Stimulated activated memory B cell treated with anti-CD40 and anti-IgM and Interleukin-4, amounts not matched to agents 10 μg/mL and 1 μg/mL and 100 μg/mL, for 72 hours (primary cell): ENCODE results near the gene SLC30A3.

Source experiments
- ATAC-seq: fragments of 150-1000 bp; cut with Tn5 transposase; 2 replicates; pipeline ENCODE4 v1.10.0; 2021
- H3K27ac Mint-ChIP-seq: one replicate; pipeline ENCODE4 v1.8.0; 2022; ENCODE audit warnings: mild to moderate bottlenecking, mixed read lengths
- H3K27me3 Mint-ChIP-seq: one replicate; pipeline ENCODE4 v1.8.0; 2022; ENCODE audit warnings: mixed read lengths
- H3K36me3 Mint-ChIP-seq: one replicate; pipeline ENCODE4 v1.8.0; 2022; ENCODE audit warnings: mixed read lengths
- H3K4me1 Mint-ChIP-seq: one replicate; pipeline ENCODE4 v1.8.0; 2022; ENCODE audit warnings: mixed read lengths
- H3K4me3 Mint-ChIP-seq: one replicate; pipeline ENCODE4 v1.8.0; 2022; ENCODE audit warnings: mild to moderate bottlenecking, moderate library complexity, mixed read lengths
- H3K9me3 Mint-ChIP-seq: one replicate; pipeline ENCODE4 v1.8.0; 2022; ENCODE audit warnings: mixed read lengths

Gene SLC30A3

GRCh38 chr2:27214941-27215340, 47.9 kb downstream of the SLC30A3 start:
- H3K27ac Mint-ChIP-seq: no peak overlapping the region
- peaks cover 56% of the 10 kb centered on the region for H3K4me1 Mint-ChIP-seq
- no peak overlapping the region for H3K4me3 Mint-ChIP-seq
- no peaks in the 10 kb centered on the region for H3K27me3 Mint-ChIP-seq
- no peak for ATAC-seq
- no peaks in the 10 kb centered on the region for H3K9me3 Mint-ChIP-seq
- H3K36me3 Mint-ChIP-seq: peaks cover 16% of the 10 kb centered on the region

- H3K9me3 Mint-ChIP-seq: no peaks in the 10 kb centered on the region
- H3K36me3 Mint-ChIP-seq: peaks cover 27% of the 10 kb centered on the region
- peak overlapping the region; percentile 100 for H3K27ac Mint-ChIP-seq
- H3K4me3 Mint-ChIP-seq: peak overlapping the region; percentile 100
- peaks cover 53% of the 10 kb centered on the region for H3K4me1 Mint-ChIP-seq
- no peaks in the 10 kb centered on the region for H3K27me3 Mint-ChIP-seq
- peak; percentile 67 for ATAC-seq
Measured at GRCh38 chr2:27212626-27213471, 50.0 kb downstream of the SLC30A3 start.

GRCh38 chr2:27211943-27212625, 50.8 kb downstream of the SLC30A3 start, which contains the start of the genes ATRAID and SLC5A6:
Gene ATRAID, plus strand, starts transcription at chr2:27212041. Its CDS starts 328 bp downstream, at chr2:27212369.
Gene SLC5A6, minus strand, starts transcription at chr2:27212268. Its CDS starts 4,618 bp downstream, at chr2:27207650.
- Mint-ChIP-seq H3K27me3 (no peaks in the 10 kb centered on the region), H3K4me1 (peaks cover 45% of the 10 kb centered on the region), H3K4me3 (peak within 1 kb of the TSS; percentile 100), H3K36me3 (peaks cover 31% of the 10 kb centered on the region), H3K27ac (peak within 1 kb of the TSS; percentile 100), H3K9me3 (no peaks in the 10 kb centered on the region)
- ATAC-seq: peak; percentile 97

- Mint-ChIP-seq H3K27ac (peak overlapping the region; percentile 100), H3K36me3 (peaks cover 32% of the 10 kb centered on the region), H3K4me3 (peak overlapping the region; percentile 100), H3K4me1 (peaks cover 38% of the 10 kb centered on the region), H3K27me3 (no peaks in the 10 kb centered on the region), H3K9me3 (no peaks in the 10 kb centered on the region)
- peak; percentile 2 for ATAC-seq
Measured at GRCh38 chr2:27211241-27211942, 51.5 kb downstream of the SLC30A3 start.

GRCh38 chr2:27209621-27210401, 53.0 kb downstream of the SLC30A3 start:
- Mint-ChIP-seq H3K4me3 (peak overlapping the region; percentile 15), H3K4me1 (peaks cover 31% of the 10 kb centered on the region), H3K9me3 (no peaks in the 10 kb centered on the region), H3K27ac (peak overlapping the region; percentile 62), H3K27me3 (no peaks in the 10 kb centered on the region), H3K36me3 (peaks cover 40% of the 10 kb centered on the region)
- ATAC-seq: no peak

GRCh38 chr2:27208486-27209050, 54.3 kb downstream of the SLC30A3 start:
- Mint-ChIP-seq H3K4me3 (no peak overlapping the region), H3K9me3 (no peaks in the 10 kb centered on the region), H3K36me3 (peaks cover 46% of the 10 kb centered on the region), H3K27me3 (no peaks in the 10 kb centered on the region), H3K4me1 (peaks cover 27% of the 10 kb centered on the region), H3K27ac (no peak overlapping the region)
- ATAC-seq: no peak

- Mint-ChIP-seq H3K27ac (no peak overlapping the region), H3K9me3 (no peaks in the 10 kb centered on the region), H3K27me3 (no peaks in the 10 kb centered on the region), H3K4me1 (peaks cover 15% of the 10 kb centered on the region), H3K4me3 (no peak overlapping the region), H3K36me3 (peaks cover 64% of the 10 kb centered on the region)
- ATAC-seq: no peak
Measured at GRCh38 chr2:27206346-27206745, 56.5 kb downstream of the SLC30A3 start.

GRCh38 chr2:27205206-27205605, 57.6 kb downstream of the SLC30A3 start:
- Mint-ChIP-seq H3K27ac (no peak overlapping the region), H3K4me3 (no peak overlapping the region), H3K9me3 (no peaks in the 10 kb centered on the region), H3K36me3 (peaks cover 67% of the 10 kb centered on the region), H3K4me1 (peaks cover 10% of the 10 kb centered on the region), H3K27me3 (no peaks in the 10 kb centered on the region)
- ATAC-seq: no peak

GRCh38 chr2:27204566-27204965, 58.3 kb downstream of the SLC30A3 start:
- H3K4me1 Mint-ChIP-seq: peaks cover 4% of the 10 kb centered on the region
- no peak for ATAC-seq
- H3K4me3 Mint-ChIP-seq: no peak overlapping the region
- no peak overlapping the region for H3K27ac Mint-ChIP-seq
- no peaks in the 10 kb centered on the region for H3K27me3 Mint-ChIP-seq
- peaks cover 68% of the 10 kb centered on the region for H3K36me3 Mint-ChIP-seq
- no peaks in the 10 kb centered on the region for H3K9me3 Mint-ChIP-seq

GRCh38 chr2:27203741-27204140, 59.1 kb downstream of the SLC30A3 start:
- no peaks in the 10 kb centered on the region for H3K4me1 Mint-ChIP-seq
- H3K27me3 Mint-ChIP-seq: no peaks in the 10 kb centered on the region
- no peak overlapping the region for H3K4me3 Mint-ChIP-seq
- H3K9me3 Mint-ChIP-seq: no peaks in the 10 kb centered on the region
- H3K27ac Mint-ChIP-seq: no peak overlapping the region
- H3K36me3 Mint-ChIP-seq: peaks cover 70% of the 10 kb centered on the region
- ATAC-seq: no peak
